Activated T-cell treated with anti-CD3 and anti-CD28 coated beads for 1 hour (primary cell): ENCODE results near the gene SHANK2.

ENCODE experiments used
- DNase-seq: peaks from one replicate; pipeline ENCODE4 v3.0.0-alpha.2; 2020; ENCODE audit warnings: low read depth

The SHANK2 gene

DNA sequence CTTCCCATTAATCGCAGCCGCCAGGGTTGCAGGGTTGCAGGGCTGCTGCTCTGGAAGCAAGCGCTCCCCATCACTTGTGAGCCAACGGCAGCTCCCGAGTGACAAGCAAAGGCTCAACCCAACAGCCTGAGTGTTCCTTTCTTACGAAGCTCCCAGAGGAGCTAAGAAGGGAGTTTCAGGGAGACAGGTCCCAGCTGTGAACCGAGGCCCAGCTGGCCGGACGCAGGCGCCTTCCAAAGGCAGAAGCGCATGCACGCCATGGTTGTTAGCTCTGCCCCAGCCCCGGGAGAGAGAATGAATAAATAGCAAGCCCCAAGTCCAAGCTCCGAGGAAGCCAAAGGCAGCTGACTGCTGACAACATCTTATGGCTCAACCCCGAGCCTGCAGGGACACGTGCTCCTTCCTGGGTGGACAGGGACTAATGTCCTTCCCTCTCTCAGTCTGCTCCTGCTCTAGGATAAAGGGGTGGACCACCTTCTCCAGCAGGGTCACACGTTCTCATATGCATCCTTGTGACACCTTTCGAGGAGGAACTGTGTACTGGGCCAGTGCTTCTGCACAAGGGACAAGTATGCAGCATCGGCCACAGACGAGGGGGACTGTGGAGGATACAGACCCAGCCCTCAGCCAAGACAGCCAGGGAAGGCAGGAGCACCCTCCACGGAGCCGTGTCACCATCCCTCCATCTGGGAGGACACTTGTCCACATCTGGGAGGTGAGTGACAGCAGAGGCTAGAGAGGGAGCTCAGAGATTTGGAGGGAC, 29.9 kb downstream of the SHANK2 start:
- DNase-seq = no peak

DNA sequence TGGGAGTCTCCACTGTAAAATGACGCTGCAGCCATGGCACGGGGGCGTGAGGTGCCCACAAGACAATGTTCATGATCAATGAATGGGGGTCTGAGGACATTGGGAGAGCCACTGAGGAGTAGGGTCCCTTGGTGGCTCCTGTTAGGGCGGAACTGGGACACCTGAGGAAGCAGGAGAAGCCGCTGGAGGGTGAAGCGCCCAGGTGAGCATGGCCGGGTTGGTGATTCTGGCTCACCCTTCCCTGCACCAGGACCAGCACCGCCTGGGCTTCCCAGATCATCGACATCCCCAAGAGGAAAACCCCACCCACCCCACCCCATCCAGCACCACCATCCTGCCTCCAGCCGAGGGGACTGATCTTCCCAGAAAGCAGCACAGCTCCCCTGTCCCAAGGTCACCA, 30.6 kb downstream of the SHANK2 start:
- DNase-seq = no peak

DNA sequence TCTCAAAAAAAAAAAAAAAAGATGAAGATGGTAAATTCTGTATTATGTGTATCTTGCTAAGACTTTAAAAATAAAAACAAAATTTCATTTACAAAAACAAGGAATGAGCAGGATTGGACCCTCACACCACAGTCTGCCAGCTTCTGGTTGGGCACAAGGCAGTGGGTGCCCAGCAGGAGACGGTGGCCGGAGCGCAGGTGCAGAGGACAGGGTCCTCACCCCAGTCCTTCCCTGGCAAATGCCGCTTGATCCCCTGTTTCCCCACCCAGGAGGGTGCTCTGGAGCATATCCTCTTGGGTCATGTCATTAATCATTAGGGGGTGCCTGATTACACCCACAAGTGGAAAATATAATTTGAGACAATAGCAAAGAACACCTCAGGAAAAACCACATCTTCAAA, 31.2 kb downstream of the SHANK2 start:
- no peak for DNase-seq

DNA sequence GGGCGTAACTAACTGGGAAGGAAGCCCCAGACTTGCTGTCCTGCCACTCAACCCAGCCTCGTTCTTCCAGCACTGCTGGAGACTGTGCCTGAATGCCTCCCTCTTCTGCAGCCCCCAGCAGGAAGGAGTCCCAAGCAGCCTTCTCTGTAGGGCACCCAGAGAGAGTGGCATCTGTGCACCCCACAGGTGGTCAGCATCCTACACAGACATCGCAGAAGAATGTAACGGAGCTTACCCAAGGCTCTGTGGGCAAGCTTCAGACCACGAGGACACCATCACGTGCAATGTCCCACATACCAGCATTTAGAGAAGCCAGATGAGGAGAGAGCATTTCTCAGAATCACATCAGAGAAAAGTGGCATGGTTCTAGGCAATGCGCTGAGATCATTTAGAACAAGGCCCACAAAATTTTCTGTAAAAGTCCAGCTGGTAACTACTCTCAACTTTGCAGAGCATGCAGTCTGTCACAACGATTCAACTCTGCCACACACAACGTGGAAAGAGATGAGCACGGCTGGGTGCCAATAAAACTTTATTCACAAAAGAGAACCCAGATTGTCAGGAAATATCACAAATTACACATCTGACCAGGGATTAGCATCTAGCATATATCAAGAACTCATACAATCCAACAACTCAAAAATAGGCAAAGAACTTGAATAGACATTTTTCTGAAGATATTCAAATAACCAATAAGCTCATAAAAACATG, 33.4 kb downstream of the SHANK2 start:
- no peak for DNase-seq

DNA sequence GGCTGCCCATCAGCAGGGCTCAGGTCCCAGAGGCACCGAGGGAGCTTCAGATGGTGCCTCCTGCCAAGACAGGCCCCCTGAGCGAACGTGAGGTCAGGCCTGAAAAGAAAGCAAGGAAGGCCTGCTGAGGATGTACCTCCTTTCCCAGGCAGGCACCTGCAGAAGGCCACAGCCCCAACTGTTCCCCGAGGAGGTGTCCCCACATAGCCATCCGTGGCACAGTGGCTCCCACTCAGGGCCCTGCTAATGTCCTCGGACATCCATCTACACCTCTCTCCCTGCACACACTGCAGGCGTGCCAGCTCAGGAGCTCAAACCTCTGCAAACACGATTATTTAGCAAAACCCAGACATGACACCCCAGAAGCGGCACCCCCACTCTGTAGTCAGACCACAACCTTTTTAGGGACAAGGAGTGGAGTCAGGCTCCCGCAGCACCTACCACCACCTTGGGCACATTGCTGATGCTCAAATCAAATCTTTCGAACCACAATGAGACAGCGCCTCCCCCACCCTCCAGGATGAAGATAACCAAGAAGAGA, 36.9 kb downstream of the SHANK2 start:
- DNase-seq = no peak

DNA sequence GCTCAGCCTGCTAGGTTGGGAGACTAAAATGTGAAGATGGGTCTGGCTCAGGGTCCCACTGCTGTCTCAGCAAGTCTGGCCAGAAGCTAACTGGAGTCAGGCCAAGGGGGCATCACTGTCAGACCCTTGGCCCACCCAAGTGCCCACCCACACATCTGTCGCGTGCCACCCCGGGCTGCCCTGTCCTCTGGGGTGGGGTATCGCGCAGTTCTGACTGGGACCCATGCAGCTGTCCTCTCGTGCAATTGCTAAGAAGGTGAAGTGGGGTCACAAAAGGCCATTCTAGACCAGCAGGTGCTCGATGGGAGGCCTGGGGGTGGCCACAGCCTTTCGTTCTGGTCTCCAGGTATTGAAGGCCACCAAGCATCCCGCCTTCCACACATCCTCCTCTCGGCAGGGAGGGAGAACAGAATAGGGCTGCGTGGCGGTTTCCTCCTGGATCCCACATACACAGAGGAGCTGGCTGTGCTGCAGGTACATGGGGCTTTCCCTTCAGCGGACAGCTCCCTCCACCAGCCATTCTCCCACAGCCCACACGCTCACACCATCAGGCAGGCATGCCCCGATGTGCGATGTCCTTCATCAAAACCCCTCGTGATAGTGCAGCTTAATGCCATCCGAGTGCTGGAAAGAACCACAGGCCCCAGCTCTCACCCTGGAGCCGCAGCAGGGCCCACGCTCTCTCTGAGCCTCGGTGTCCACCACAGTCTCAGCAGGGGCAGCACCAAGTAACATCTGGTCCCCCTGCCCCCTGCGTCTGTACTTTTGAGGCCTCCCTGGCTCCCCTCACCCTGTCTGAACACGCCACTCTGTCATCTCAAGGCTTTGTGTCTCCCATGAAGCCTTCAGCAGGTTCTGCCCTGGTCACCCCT, 37.6 kb downstream of the SHANK2 start:
- no peak for DNase-seq

DNA sequence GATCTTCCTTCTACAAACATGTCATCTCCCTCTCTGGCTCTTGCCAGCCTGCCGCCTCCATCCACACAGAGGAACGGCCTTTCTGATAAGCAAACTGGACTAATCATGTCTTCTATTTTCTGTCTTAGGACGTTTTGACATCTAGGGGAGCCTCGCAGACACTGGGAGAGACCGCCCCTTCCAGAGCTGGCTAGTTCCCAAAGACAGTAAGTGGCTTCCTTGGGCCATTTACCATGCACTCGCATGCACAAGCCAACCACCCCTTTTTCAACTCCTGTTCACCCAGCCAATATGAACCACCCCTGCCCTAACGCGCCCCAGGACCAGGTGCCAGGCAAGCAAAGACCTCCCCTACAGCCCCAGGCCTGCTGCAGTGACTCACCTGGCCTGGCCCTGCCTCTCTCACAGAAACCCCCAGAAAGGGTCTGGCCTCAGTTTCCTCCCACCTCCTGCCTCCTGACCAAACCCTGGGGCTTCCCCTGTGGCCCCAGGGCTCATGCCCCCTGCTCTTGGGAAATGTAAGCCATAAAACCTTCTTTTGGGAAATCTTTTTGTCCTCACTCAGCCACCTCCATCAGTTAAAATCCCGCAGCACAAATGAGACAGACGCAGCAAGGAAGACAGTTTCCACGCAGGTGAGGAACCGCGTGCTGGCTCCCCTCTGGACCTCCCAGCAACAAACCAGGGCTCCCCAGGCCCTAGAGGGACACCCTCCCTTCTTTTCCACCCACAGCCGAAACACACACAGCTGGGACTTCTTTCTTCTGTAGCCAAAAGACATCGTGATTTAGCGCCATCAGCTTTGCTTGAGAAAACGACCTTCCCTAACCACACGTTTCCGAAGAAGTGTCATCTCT, 38.5 kb downstream of the SHANK2 start:
- DNase-seq = no peak

DNA sequence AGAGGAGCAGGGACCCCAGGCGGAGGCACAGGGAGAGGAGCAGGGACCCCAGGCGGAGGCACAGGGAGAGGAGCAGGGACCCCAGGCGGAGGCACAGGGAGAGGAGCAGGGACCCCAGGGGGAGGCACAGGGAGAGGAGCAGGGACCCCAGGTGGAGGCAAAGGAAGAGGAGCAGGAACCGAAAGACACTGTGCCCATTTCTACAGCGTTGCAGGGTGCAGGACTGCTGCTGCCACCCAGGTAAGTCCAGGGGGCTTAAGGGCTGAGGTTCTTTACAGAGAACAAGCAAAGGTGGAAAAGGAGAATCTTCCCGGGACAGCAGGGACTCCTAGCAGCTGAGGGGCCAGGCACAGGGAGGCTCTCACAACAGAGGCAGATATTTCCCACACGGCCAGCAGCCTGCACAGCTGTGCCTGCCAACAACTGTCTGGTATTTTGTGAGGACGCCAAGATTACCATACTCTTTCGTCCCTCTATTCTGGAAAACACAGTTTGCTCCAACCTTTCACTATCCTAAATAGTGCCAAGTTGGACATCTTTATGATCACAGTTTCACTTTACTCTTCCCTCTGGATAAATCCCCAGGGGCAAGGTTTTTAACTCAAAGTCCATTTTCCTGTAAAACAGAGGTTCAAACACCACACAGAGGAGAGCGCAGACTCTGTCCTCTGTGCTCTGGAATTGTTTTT, 39.4 kb downstream of the SHANK2 start:
- no peak for DNase-seq

DNA sequence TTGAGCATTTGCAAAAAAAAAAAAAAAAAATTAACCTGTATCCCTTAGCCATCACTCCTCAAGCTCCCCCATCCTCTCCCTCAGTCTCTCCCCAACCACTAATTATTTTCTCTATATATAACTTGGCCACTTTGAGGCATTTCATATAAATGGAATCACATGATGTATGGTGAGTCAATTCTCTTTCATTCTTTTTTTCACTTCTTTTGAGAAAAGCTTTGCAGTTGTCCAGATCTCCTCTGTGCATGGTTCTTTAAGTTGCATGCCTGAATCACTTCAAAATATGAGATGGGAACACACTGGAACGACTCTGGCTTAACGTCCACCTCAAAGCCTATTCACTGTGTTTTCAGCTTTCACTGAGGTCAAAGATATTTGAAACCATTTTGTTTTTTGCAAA, 40.7 kb downstream of the SHANK2 start:
- DNase-seq = no peak

DNA sequence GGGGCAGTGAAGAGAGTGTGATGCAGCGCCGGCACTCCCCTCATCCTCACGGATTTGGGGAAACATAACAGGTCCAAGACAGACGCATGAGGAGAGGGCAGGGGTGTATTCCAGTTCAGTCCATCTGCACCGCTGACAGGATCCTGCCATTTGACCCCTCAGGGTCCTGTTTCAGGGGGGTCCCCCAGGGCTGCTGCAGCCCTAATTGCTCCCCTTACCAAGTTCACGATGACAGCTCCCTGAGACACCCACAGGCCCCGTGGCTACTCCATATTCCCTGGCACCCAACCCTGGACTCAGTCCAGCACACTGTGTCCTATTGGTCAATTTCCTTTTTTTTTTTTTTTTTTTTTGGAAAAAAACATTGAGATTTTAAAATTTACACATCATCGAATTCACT, 41.5 kb downstream of the SHANK2 start:
- DNase-seq = no peak

DNA sequence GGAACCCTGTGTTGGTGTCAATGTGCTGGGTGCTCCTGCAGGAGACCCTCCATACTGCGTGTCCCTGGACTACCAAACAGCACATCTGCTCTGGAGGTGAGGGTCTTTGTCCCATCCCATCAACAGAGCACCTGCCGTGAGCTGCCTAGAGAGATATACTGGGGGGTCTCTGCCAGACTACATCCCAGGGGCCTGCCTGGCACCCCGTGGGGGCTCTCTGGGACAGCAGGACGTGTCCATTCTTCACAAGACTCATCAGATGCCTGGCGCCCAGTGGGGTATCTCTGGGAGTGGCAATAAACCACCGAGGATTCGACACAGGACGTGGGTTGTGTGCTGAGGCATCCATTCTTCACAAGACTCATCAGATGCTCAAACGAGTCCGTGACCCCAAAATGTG, 42.7 kb downstream of the SHANK2 start:
- no peak for DNase-seq

DNA sequence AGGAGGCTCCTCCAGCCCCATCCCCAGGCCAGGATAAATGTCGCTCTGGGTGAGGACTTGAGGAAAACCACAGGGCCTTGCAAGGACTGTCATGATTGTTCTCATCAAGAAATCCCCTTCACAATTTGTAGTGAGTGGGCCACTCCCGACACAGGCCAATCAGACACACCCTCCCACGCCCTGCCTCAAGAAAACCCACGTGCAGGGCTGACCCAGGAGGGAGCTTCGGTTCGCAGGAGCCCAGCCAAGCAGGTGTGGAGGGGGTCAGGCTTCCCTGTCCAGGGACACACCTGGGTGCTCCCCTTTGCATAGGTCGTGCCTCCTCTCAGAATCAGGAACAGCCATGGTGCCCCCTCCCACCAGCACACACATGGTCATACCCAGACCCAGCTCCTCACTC, 43.2 kb downstream of the SHANK2 start:
- no peak for DNase-seq

DNA sequence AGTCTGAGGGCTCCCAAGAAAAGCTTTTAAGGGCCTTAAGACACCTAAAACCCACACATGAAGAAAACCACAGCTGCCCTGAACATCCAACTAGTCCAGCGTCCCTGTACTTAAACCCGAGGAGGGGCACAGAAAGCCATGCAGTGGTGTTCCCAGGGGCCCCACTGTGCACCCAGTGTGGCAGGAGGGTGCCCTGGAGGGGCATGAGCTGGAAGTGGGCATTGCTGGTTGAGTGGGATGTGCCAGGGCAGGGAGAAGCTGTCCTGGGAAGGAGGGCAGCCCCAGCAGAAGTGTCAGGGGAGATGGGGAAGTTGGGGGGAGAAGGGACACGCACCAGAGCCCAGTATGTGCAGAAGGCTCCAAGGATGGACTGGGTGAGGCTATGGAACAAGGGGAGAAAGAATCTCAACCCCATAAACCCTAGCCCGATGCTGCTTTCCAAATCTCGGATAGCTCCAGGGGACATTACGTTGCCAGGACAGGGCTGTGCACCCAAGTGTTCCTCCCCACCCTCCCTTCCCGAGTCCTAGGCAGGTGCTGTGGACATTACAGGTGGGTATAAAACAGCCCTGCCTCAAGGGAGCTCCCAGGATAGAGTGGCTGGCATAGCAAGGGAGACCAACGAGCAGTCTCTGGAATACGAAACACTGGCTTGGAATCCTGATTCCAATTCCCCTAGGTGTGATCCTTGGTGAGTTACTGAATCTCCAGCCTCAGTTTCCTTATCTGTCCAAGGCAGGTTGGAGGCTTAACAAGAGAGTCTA, 44.2 kb downstream of the SHANK2 start:
- no peak for DNase-seq

DNA sequence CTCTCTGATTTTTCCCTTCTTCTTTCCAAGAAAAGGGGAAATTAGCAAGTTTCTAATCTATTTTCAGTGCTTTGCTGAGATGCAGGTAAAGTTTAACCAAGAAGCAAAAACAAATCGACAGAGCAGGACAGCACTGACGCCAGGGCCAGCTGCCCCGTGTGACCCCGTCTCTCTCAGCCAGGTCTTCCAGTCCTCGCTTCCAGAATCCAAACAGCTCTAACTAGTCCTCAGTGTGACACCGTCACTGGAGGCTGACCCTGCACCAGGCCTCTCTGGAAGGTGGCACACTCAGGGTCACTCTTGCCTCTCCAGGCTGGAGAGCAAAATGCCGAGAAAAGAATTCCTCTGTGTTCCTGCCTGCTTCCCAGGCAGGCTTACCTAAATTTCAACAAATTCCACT, 44.8 kb downstream of the SHANK2 start:
- DNase-seq = no peak

DNA sequence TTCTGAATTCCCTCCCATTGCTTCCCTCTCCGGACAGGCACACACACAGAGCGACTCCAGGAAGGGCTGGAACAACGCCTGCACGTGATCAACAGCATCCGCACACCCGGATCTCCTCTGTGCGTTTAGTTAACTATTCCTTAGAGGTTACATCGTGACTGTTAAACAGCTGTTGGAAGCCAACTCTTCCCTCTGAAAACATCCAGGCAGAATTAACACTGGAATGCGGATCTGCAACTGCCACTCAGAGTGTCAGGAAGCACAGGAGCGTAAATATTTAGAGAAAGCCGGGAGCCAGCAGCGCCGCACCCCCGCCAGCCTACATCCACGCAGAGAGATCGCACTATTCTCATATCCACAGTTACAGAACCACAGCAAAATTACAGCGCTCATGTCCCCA, 46.2 kb downstream of the SHANK2 start:
- DNase-seq = no peak

DNA sequence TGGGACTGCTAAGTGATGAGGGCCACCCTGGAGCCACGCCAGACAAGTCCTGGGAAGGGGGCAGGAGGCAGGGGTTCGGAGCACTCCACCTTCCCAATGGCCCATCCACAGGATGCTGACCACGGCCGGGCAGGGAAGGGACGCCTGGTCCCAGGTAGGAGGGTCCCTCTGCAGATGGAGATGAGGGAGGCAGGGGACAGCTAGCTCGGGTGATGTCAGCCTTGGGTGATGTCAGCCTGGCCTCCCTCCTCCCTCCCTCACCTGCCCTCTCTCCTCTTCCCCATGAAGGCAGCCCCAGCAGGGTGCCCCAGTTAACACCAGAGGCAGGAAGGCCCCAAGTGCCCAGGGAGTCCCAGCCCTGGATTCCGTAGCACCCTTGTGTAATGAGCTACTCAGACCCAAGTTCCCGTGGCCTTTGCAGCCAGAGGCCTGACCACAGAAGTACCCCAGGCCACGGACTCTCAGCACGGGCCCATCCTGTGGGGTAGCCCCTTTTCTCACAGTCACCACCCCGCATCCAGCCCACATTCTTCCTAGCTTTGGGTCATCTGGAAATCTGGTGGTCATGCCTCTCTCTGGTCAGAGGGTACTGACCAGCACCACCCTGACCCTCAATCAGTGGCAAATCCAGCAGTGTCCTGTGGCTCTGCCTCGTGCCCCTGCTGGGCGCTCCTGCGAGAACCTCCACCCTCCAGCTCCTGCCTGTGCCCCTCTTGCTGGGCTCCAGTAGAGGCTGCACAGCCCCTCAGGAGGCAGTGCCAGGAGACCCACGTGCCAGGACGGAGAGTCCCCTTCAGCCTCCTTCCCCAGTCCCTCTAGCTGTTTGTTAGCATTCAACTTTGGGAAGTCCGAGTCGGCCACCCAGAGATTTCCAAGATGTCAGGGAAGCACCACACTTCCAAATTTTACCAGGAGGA, 47.4 kb downstream of the SHANK2 start:
- no peak for DNase-seq

DNA sequence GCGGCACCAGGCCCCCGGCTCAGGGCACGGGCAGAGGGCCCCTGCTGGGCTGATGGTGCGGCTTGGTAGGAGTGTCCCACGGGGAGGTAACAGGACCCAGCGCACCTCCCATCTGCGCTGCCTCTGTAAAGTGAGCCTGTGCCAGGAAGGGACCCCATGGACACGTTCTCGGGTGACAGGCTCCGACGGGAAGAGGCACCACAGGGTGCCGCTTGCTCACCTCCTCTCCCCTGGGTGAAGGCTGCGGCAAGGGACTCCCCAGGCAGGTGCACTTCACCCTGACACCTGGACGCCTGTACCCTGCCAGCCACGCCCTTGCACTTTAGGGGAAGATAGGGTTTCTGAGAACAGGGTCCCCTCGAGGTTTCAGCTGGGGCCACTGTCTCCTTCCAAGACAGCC, 48.1 kb downstream of the SHANK2 start:
- DNase-seq = no peak

DNA sequence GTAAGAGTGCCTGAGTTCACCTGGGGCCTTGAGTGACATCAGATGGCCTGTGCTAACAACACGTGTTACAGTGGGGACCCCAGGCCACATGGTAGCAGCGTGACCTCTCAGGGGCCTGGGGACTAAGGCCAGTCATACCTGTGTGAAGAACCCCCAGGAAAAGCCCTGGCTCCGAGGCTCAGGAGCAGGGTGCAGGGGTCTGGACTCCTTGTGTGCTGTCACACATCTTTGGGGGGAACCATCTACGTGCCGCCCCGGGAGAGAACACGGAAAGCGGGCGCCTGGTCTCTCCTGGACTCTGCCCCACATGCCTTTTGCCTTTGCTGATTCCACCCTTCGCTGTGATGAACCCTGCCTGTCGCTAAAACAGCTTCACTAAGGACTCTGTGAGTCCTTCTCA, 48.7 kb downstream of the SHANK2 start:
- DNase-seq = no peak

DNA sequence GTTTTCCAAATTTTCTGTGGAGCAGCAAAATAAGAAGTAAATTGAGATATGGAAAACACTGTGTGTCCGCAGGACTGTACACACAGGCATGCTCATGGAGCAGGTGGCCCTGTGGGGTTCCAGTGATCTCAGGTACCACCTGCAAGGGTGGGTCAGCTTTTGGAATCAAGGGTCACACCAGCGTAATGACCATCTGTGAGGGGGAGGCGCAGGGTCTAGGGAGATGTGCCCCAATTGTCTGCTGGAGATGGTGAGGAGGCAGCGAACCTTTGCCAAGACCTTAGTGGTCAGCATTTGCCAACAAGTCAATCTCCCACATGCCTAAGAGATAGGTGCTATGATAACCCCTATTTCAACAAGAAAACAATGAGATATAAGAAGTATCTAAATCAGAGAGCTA, 49.4 kb downstream of the SHANK2 start:
- DNase-seq = no peak
